H9 (cell line): Measurements from ENCODE around the gene ITPA. TPM values are rescaled to one million over a fixed set of nuclear protein-coding genes. Genes with fewer than 3 reads are reported as not detected.
A peak's percentile ranks its signal among the peaks of the same experiment; 100 is the strongest.

Experiments
- DNase-seq: peaks from one replicate; pipeline ENCODE4 v3.0.0-alpha.2; 2017
- H2AFZ ChIP-seq: one replicate; pipeline ENCODE4 v1.6.1; 2013; ENCODE audit warnings: mild to moderate bottlenecking, low read length, control low read depth, moderate library complexity
- H2AK5ac ChIP-seq: 2 replicates; pipeline ENCODE4 v1.6.1; 2013; ENCODE audit warnings: low read length, control low read depth, mixed read lengths; ENCODE audit not compliant: insufficient read length
- H2BK120ac ChIP-seq: one replicate; pipeline ENCODE4 v1.6.1; 2013; ENCODE audit warnings: low read depth, mild to moderate bottlenecking, low read length, control low read depth, inconsistent platforms; ENCODE audit not compliant: poor library complexity, severe bottlenecking
- H2BK12ac ChIP-seq: 2 replicates; pipeline ENCODE4 v1.6.1; 2013; ENCODE audit warnings: low read length, control low read depth, mixed read lengths, low read depth; ENCODE audit not compliant: insufficient read length
- H2BK15ac ChIP-seq: 2 replicates; pipeline ENCODE4 v1.6.1; 2013; ENCODE audit warnings: low read depth, low read length, control low read depth
- H2BK20ac ChIP-seq: one replicate; pipeline ENCODE4 v1.6.1; 2013; ENCODE audit warnings: low read depth, mild to moderate bottlenecking, low read length, control low read depth, inconsistent platforms; ENCODE audit not compliant: poor library complexity, severe bottlenecking
- H2BK5ac ChIP-seq: 2 replicates; pipeline ENCODE4 v1.6.1; 2013; ENCODE audit warnings: low read length, control low read depth, mixed read lengths; ENCODE audit not compliant: insufficient read length
- H3K14ac ChIP-seq: 2 replicates; pipeline ENCODE4 v1.6.1; 2013; ENCODE audit warnings: low read length, control low read depth; ENCODE audit not compliant: insufficient read depth
- H3K18ac ChIP-seq: 2 replicates; pipeline ENCODE4 v1.6.1; 2013; ENCODE audit warnings: low read depth, mild to moderate bottlenecking, mixed read lengths, low read length, control low read depth; ENCODE audit not compliant: insufficient read length
- H3K23ac ChIP-seq: 2 replicates; pipeline ENCODE4 v1.6.1; 2013; ENCODE audit warnings: low read length, control low read depth, mixed read lengths, low read depth; ENCODE audit not compliant: insufficient read length
- H3K23me2 ChIP-seq: 2 replicates; pipeline ENCODE4 v1.6.1; 2013; ENCODE audit warnings: low read depth, mild to moderate bottlenecking, mixed read lengths, low read length, control low read depth; ENCODE audit not compliant: insufficient read length, poor library complexity, severe bottlenecking
- H3K27ac ChIP-seq: 2 replicates; pipeline ENCODE4 v1.5.1; 2013; ENCODE audit warnings: low read length, control low read depth, mixed read lengths, low read depth; ENCODE audit not compliant: insufficient read length
- H3K27me3 ChIP-seq: 2 replicates; pipeline ENCODE4 v1.6.1; 2013; ENCODE audit warnings: low read length, control low read depth, inconsistent platforms; ENCODE audit not compliant: insufficient read depth
- H3K4ac ChIP-seq: 2 replicates; pipeline ENCODE4 v1.6.1; 2013; ENCODE audit warnings: low read depth, mild to moderate bottlenecking, control low read depth, inconsistent platforms, low read length, moderate library complexity
- H3K4me1 ChIP-seq: 2 replicates; pipeline ENCODE4 v1.6.1; 2013; ENCODE audit warnings: low read length, control low read depth, inconsistent platforms; ENCODE audit not compliant: insufficient read depth
- H3K4me2 ChIP-seq: 2 replicates; pipeline ENCODE4 v1.6.1; 2013; ENCODE audit warnings: low read length, control low read depth, mixed read lengths; ENCODE audit not compliant: insufficient read length, insufficient read depth
- H3K56ac ChIP-seq: 2 replicates; pipeline ENCODE4 v1.6.1; 2013; ENCODE audit warnings: low read depth, mild to moderate bottlenecking, mixed read lengths, low read length, control low read depth; ENCODE audit not compliant: insufficient read length
- H3K79me1 ChIP-seq: 2 replicates; pipeline ENCODE4 v1.6.1; 2013; ENCODE audit warnings: low read depth, mild to moderate bottlenecking, moderate library complexity, low read length, control low read depth, inconsistent platforms; ENCODE audit not compliant: insufficient read depth, poor library complexity, severe bottlenecking
- H3K79me2 ChIP-seq: 2 replicates; pipeline ENCODE4 v1.6.1; 2013; ENCODE audit warnings: low read length, control low read depth, inconsistent platforms; ENCODE audit not compliant: insufficient read depth
- H3K9ac ChIP-seq: 2 replicates; pipeline ENCODE4 v1.6.1; 2013; ENCODE audit warnings: low read length, control low read depth, mixed read lengths; ENCODE audit not compliant: insufficient read length; ENCODE audit errors: extremely low read depth
- H3K9me3 ChIP-seq: one replicate; pipeline ENCODE4 v1.6.1; 2013; ENCODE audit warnings: low read depth, low read length, inconsistent platforms; ENCODE audit not compliant: control insufficient read depth
- H3T11ph ChIP-seq: one replicate; pipeline ENCODE4 v1.6.1; 2013; ENCODE audit warnings: mild to moderate bottlenecking, low read length, control low read depth, inconsistent platforms
- H4K20me1 ChIP-seq: one replicate; pipeline ENCODE4 v1.6.1; 2013; ENCODE audit not compliant: control insufficient read depth, insufficient read length, insufficient read depth
- H4K5ac ChIP-seq: 2 replicates; pipeline ENCODE4 v1.6.1; 2013; ENCODE audit warnings: low read depth, mild to moderate bottlenecking, mixed read lengths, low read length, control low read depth; ENCODE audit not compliant: insufficient read length
- H4K8ac ChIP-seq: replicated peaks from 2 replicates; pipeline ENCODE4 v1.6.1; 2013; ENCODE audit warnings: low read length, control low read depth, mixed read lengths, low read depth; ENCODE audit not compliant: insufficient read length
- H4K91ac ChIP-seq: 2 replicates; pipeline ENCODE4 v1.6.1; 2013; ENCODE audit warnings: low read depth, mild to moderate bottlenecking, moderate library complexity, mixed read lengths, low read length, control low read depth; ENCODE audit not compliant: insufficient read length
- H3K27ac Mint-ChIP-seq, 3 experiments: 2 replicates in 2 of 3; 3 replicates in 1 of 3; pipeline ENCODE4 v1.8.0; 2020 to 2021; ENCODE audit warnings: mixed read lengths in 3 of 3, mild to moderate bottlenecking in 1 of 3, moderate library complexity in 1 of 3
- H3K27me3 Mint-ChIP-seq: 2 replicates; pipeline ENCODE4 v1.8.0; 2021; ENCODE audit warnings: low read depth, mild to moderate bottlenecking, moderate library complexity, mixed read lengths
- H3K36me3 Mint-ChIP-seq, 3 experiments: 2 replicates in 2 of 3; 3 replicates in 1 of 3; pipeline ENCODE4 v1.8.0; 2020 to 2021; ENCODE audit warnings: low read depth in 3 of 3, mixed read lengths in 3 of 3; ENCODE audit not compliant: insufficient read depth in 1 of 3
- H3K4me1 Mint-ChIP-seq, 2 experiments: 2 replicates each; pipeline ENCODE4 v1.8.0; 2020; ENCODE audit warnings: mixed read lengths in 2 of 2
- H3K4me3 Mint-ChIP-seq, 2 experiments: 2 replicates in 1 of 2; 3 replicates in 1 of 2; pipeline ENCODE4 v1.8.0; 2020 to 2021; ENCODE audit warnings: mild to moderate bottlenecking in 2 of 2, mixed read lengths in 2 of 2, moderate library complexity in 1 of 2
- H3K9me3 Mint-ChIP-seq, 2 experiments: 2 replicates in 1 of 2; 3 replicates in 1 of 2; pipeline ENCODE4 v1.8.0; 2020; ENCODE audit warnings: mild to moderate bottlenecking in 2 of 2, mixed read lengths in 2 of 2, moderate library complexity in 1 of 2
- WGBS: extraction: QIAGEN DNeasy Blood & Tissue Kit; methylation state at CpG from one replicate; pipeline ENCODE4 v1.1.7; 2013; ENCODE audit warnings: missing lambda C conversion rate, low lambda C conversion rate, mixed read lengths; ENCODE audit not compliant: insufficient read length; ENCODE audit errors: extremely low coverage; 5-methylcytosine and 5-hydroxymethylcytosine counted together
- long read RNA-seq: library from polyadenylated mRNA; unstranded; transcript quantifications from one replicate; pipeline ENCODE4 v2.0.0, GENCODE V29; 2020
- total RNA-seq: library from RNA; stranded (reverse); gene quantifications from 2 replicates; pipeline ENCODE4 v1.2.1, GENCODE V29; 2021
- TF ChIP-seq, protein P1 (sequence below): fragments of 200-600 bp; sonication (generic); conservative IDR thresholded peaks from 3 replicates; pipeline ENCODE4 v1.8.0; 2021; ENCODE audit warnings: antibody characterized with exemption, mild to moderate bottlenecking

Gene ITPA
- 70.2 and 74.5 TPM in 2 replicates for total RNA-seq
- long read RNA-seq, transcript ITPA-201 (8 exons, 1,185 nt) = major isoform, 112 of 161 reads
- long read RNA-seq, partial matches to known transcripts = 0 of 161 reads
- long read RNA-seq, other reads (novel, unspliced or antisense) = 40 of 161 reads

- Histone ChIP-seq H3K56ac (no peak within 1 kb of the TSS), H2AK5ac (no peak within 1 kb of the TSS), H3K4ac (no peak within 1 kb of the TSS), H3K79me2 (peaks cover 9% of the 10 kb centered on the region; the same call in 1 of the 2 replicates), H3K4me2 (peak within 1 kb of the TSS; percentile 95), H3K18ac (no peak within 1 kb of the TSS), H3K9ac (peak within 1 kb of the TSS; percentile 75), H3K27me3 (no peaks in the 10 kb centered on the region), H2BK20ac (no peak within 1 kb of the TSS), H2BK120ac (no peak within 1 kb of the TSS), H2BK15ac (no peak within 1 kb of the TSS), H2BK12ac (no peak within 1 kb of the TSS), H4K5ac (no peak within 1 kb of the TSS), H2AFZ (peak within 1 kb of the TSS; percentile 46), H3K14ac (no peak within 1 kb of the TSS), H3K4me1 (no peaks in the 10 kb centered on the region), H2BK5ac (no peak within 1 kb of the TSS), H3T11ph (no peak within 1 kb of the TSS), H4K20me1 (peaks cover 4% of the 10 kb centered on the region), H3K79me1 (peaks cover 2% of the 10 kb centered on the region), H4K8ac (no peak within 1 kb of the TSS), H3K23me2 (peaks cover 14% of the 10 kb centered on the region), H3K23ac (no peak within 1 kb of the TSS), H3K27ac (no peak within 1 kb of the TSS), H4K91ac (no peak within 1 kb of the TSS), H3K9me3 (no peaks in the 10 kb centered on the region)
- no peaks in the 10 kb centered on the region for H3K9me3 Mint-ChIP-seq
- H3K4me3 Mint-ChIP-seq = peak within 1 kb of the TSS; percentile 92 to 98
- peak; percentile 67 for DNase-seq
- peaks cover 16 to 20% (median 17%) of the 10 kb centered on the region in 3 experiments; a peak in 6 of 7 replicates for H3K36me3 Mint-ChIP-seq
- peaks cover 10 to 18% of the 10 kb centered on the region in 2 experiments; a peak in 3 of 4 replicates for H3K4me1 Mint-ChIP-seq
- no CpG with 5 or more reads among the region's 48 CpGs for WGBS
- no peaks in the 10 kb centered on the region for H3K27me3 Mint-ChIP-seq
- TF ChIP-seq, protein P1, sequence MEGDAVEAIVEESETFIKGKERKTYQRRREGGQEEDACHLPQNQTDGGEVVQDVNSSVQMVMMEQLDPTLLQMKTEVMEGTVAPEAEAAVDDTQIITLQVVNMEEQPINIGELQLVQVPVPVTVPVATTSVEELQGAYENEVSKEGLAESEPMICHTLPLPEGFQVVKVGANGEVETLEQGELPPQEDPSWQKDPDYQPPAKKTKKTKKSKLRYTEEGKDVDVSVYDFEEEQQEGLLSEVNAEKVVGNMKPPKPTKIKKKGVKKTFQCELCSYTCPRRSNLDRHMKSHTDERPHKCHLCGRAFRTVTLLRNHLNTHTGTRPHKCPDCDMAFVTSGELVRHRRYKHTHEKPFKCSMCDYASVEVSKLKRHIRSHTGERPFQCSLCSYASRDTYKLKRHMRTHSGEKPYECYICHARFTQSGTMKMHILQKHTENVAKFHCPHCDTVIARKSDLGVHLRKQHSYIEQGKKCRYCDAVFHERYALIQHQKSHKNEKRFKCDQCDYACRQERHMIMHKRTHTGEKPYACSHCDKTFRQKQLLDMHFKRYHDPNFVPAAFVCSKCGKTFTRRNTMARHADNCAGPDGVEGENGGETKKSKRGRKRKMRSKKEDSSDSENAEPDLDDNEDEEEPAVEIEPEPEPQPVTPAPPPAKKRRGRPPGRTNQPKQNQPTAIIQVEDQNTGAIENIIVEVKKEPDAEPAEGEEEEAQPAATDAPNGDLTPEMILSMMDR = no peak
- H3K27ac Mint-ChIP-seq = peak within 1 kb of the TSS; percentile 76 to 99 (median 98)
These were observed at the start of gene ITPA for GRCh38 chr20:3209257-3209945. Gene ITPA (plus strand): TSS chr20:3209498. CDS start chr20:3209552, 54 bp downstream.
